ENCODE measurements around the gene PROC.
A peak's percentile ranks its signal among the peaks of the same experiment; 100 is the strongest.

The PROC gene

GRCh38 chr2:127410871-127411652 lies 7.2 kb upstream of the PROC start:
- DNase-seq (ENCODE audit: low spot score) = peak; percentile 80
- TF ChIP-seq CTCF (IDR thresholded peaks at IDR 0.05; ENCODE audit: extremely low read depth, missing control alignments) = no peak

- no peak for DNase-seq (ENCODE audit: low spot score)
- no peak for TF ChIP-seq CTCF (IDR thresholded peaks at IDR 0.05; ENCODE audit: extremely low read depth, missing control alignments)
Measured at GRCh38 chr2:127411653-127412369, 6.4 kb upstream of the PROC start.

GRCh38 chr2:127413200-127413599 lies 5.0 kb upstream of the PROC start:
- TF ChIP-seq CTCF (IDR thresholded peaks at IDR 0.05; ENCODE audit: extremely low read depth, missing control alignments) = no peak
- DNase-seq (ENCODE audit: low spot score) = no peak

- no peak for DNase-seq (ENCODE audit: low spot score)
- TF ChIP-seq CTCF (IDR thresholded peaks at IDR 0.05; ENCODE audit: extremely low read depth, missing control alignments) = no peak
Measured at GRCh38 chr2:127413782-127414637, 4.2 kb upstream of the PROC start.

- TF ChIP-seq CTCF (IDR thresholded peaks at IDR 0.05; ENCODE audit: extremely low read depth, missing control alignments) = no peak
Measured at GRCh38 chr2:127414638-127415592, 3.3 kb upstream of the PROC start.

GRCh38 chr2:127415593-127416505 lies 2.4 kb upstream of the PROC start:
- TF ChIP-seq CTCF (IDR thresholded peaks at IDR 0.05; ENCODE audit: extremely low read depth, missing control alignments) = peak; percentile 40
- DNase-seq (ENCODE audit: low spot score) = peak; percentile 84

More at GRCh38 chr2:127414638-127415592, 3.3 kb upstream of the PROC start:
- DNase-seq (ENCODE audit: low spot score) = no peak
